HG02884 (cell line): ENCODE results near the gene IKZF4.
"Not testable (repeated sequence)": the region's sequence is repeated elsewhere in the genome, so short reads cannot be mapped to it uniquely, and the experiment has no call there.

Experiments
- ATAC-seq: cut with Tn5 transposase; IDR thresholded peaks from one replicate; pipeline ENCODE4 v1.9.1; 2021; ENCODE audit warnings: mild to moderate bottlenecking, moderate library complexity; ENCODE audit not compliant: unreplicated experiment

IKZF4 gene

DNA sequence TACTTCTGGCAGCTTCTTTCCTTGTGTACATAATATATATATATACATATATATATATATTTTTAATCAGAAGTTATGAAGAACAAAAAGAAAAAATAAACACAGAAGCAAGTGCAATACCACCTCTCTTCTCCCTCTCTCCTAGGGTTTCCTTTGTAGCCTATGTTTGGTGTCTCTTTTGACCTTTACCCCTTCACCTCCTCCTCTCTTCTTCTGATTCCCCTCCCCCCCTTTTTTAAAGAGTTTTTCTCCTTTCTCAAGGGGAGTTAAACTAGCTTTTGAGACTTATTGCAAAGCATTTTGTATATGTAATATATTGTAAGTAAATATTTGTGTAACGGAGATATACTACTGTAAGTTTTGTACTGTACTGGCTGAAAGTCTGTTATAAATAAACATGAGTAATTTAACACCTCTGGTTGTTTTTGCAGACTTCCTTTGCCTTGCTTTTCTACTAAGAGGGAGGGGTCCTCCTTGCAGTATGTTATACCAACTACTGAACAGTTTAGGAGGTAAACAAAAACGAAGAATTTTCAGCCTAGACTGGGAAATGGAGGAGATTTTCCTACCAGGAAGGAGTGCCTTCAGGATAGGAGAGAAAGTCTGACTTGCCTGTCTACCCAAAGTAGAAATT, 17.3 kb downstream of the IKZF4 start:
- no peak for ATAC-seq

DNA sequence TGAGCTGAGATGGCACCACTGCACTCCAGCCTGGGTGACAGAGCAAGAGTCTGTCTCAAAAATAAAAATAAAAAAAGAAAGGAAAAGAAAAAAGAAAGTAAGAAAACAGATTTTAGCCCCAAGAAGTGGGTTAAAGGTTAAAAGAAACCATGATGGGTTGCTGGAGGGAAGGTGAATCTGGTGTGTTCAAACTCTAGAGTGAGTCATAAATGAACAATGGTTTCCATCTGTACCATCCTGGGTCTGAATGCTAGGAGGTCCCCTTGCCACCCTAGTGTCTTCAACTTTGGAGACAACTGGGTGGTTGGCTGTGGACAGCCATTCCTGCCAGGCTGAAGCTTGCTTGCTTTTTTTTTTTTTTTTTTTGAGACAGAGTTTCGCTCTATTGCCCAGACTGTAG, 19.3 kb downstream of the IKZF4 start:
- no peak for ATAC-seq

DNA sequence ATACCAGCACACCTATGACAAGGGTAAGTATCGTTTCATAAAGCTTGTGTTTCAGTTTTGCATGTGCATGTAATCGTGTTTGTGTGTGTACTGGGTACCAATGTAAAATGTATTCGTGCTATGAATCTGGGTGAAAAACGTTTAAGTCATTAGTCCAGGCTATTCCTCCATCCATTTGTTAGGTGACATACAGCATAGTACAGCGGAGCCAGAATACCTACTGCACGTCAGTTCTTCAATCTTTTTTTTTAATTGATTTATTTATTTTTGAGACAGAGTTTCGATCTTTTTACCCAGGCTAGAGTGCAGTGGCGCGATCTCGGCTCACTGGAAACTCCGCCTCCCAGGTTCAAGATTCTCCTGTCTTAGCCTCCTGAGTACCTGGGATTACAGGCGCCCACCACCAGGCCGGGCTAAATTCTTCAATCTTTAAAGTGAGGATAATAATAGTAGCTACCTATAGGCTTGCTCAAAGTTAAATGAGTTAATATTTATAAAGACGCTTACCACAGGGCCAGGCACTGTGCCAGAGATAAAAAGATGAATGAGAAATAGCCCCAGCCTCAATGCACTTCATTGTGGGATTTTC, 20.2 kb downstream of the IKZF4 start:
- no peak for ATAC-seq

DNA sequence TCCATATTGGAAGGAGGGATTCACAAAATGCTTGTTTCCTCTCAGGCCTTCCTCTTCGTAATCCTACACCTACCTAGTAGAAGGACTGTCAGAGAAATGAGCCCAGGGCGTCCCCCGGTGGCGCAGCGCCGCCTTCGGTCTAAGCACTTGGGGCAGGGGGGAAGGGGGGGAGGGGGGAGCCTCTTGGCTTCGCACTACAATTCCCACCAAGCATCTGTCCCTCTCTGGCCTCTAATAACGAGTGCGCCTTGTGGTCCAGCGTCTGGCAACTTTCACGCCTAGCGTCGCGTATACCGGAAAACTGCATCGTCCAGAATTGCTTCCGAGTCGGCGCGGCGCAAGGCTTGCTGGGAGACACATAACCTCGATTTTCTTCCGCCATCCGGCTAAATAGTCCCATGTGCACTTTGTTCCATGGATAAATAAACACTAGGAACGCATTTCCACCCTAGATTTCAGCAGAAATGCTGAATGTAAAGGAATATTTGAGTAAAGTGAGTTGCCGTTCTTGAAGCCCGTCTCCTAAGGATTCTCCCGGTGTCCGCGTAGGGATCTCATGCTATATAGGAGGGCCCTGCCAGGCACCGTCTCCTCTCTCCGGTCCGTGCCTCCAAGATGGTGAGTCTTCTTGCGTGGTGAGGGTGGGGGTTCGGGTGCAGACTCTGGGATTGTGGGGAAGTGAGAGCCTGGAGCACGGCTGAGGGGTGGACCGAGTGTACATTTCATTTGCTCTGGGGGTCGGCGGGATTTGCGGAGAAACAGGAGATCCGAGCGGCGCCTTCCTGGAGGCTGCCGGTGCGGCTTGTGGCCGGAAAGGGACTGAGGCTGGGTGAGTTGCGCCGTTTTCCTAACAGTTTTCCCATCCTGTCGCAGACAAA, 20.9 kb downstream of the IKZF4 start, which contains the start of gene RPS26:
Gene RPS26 (plus strand): TSS at position 367 of the 878 bp plus-strand sequence. CDS start 249 bp downstream, at position 616.
- ATAC-seq: peak; percentile 87

DNA sequence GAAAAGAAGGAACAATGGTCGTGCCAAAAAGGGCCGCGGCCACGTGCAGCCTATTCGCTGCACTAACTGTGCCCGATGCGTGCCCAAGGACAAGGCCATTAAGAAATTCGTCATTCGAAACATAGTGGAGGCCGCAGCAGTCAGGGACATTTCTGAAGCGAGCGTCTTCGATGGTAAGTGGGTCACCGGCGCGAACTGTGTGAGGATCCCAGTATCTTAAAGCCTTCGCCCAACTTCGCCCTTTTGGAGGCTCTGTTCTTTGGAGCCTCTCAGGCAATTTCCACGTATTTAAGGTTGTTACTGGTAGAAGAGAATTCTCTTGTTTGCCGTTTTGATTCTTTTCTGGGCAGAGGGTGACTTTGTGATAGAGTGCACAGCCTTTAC, 21.6 kb downstream of the IKZF4 start:
- not testable (repeated sequence) for ATAC-seq

DNA sequence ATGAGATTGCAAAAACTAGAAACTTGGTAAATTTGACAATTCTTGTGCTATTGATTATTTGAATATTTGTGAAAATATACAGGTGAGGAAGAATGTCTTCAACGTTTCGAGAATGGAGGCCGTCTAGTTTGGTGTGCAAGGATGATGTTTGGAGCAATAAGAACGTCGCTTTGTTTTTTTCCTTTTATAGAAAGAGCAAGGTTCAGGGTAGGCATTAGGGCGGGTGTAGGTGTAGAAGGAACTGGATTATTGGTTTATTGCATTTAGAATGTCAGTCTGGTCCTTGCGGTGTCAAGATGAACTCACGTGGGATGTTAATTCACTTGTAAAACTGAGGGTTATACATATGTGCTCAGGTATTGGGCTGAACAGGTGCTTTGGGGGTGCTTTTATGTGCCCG, 22.0 kb downstream of the IKZF4 start:
- ATAC-seq: no peak

DNA sequence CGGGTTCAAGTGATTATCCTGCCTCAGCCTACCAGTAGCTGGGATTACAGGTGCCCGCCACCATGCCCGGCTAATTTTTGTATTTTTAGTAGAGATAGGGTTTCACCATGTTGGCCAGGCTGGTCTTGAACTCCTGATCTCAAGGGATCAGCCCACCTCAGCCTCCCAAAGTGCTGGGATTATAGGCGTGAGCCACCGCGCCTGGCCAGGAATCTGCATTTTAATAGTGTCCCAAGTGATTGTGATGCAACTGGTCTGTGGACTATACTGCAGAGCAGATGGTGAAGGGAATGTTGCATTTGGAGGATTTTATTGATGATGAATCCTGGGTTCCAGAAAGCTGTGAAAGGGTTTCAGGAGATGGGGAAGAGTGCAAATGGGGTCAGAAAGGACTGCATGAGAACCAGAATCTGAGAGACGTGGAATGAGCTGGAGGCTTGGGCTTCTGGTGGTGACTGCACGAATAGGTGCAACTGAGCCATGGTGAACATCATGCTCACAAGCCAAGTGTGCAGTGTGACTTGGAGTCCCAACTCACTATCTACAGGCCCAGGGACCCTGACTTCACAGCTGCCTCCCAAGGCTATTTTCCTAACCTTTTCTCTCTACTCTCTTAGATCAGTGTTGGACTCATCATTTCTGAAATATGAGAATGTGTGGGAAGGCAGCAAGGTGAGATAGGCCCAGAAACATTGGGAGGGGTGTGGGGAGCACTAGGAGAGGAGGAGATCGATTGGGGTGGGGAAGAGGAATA, 25.4 kb downstream of the IKZF4 start:
- no peak for ATAC-seq

DNA sequence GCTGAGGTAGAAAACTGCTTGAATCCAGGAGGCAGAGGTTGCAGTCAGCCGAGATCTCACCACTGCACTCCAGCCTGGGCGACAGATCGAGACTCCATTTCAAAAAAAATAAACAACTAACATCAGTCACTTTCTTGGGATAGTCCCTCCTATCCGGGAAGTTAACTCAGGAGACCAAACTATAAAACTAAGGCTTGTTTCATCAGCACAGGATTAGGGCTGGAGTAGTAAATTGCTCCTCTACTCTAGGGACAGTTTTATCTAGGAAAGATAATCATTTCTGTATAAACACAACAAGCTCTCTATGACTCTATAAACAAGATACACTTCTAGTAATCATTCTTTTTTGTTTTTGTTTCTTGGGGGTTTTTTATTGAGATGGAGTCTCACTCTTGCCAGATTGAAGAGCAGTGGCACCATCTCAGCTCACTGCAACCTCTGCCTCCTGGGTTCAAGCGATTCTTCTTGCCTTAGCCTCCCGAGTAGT, 32.6 kb downstream of the IKZF4 start:
- ATAC-seq: no peak

DNA sequence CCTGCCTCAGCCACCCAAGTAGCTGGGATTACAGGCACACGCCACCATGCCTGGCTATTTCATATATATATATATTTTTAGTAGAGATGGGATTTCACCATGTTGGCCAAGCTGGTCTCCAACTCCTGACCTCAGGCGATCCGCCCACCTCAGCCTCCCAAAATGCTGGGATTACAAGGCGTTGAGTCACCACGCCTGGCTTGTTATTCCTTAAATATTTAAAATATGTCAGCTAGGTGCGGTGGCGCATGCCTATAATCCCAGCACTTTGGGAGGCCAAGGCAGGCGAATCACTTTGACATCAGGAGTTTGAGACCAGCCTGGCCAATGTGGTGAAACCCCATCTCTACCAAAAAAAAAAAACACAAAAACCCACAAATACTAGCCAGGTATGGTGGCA, 39.1 kb downstream of the IKZF4 start:
- not testable (repeated sequence) for ATAC-seq

DNA sequence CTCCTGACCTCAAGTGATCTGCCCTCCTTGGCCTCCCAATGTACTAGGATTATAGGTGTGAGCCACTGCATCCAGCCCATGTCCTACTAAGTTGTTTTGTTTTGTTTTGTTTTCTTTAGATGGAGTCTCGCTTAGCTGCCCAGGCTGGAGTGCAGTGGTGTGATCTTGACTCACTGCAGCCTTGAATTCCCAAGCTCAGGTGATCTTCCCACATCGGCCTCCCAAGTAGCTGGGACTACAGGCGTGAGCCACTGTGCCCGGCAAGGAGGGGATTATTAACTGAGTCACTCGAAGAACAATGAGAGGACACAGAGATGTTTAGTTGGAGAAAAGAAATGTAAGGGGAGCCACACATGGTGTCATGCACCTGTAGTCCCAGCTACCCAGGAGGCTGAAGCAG, 41.1 kb downstream of the IKZF4 start:
- no peak for ATAC-seq

DNA sequence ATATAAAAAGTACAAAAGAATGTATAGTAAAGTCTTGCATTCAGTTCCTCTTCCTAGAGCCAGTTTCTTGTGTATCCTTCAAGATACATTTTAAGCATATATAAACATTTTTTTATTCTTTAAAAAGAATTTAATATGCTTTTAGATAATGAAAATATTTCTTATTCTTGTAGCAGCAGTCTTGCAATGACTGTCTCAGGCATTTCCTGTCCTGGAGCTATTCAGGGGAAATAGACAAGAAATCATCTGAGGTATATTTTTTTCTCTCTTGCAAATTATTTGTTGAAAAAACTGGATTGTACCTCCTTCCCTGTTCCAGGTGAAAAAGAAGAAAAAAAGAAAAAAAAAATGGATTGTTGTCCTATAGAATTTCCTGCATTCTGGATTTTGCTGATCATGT, 42.2 kb downstream of the IKZF4 start:
- no peak for ATAC-seq

DNA sequence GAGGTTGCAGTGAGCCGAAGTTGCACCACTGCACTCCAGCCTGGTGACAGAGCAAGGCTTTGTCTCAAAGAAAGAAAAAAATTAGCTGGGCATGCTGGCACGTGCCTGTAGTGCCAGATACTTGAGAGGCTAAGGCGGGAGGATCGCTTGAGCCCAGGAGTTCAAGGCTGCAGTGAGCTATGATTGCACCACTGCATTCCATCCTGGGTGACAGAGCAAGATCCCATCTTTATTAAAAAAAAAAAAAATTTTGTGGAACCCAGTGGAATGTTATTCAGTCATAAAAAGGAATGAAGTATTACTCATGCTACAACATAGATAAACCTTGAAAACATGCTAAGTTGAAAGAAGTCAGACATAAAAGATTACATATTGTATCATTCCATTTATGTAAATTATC, 50.8 kb downstream of the IKZF4 start:
- ATAC-seq: no peak

DNA sequence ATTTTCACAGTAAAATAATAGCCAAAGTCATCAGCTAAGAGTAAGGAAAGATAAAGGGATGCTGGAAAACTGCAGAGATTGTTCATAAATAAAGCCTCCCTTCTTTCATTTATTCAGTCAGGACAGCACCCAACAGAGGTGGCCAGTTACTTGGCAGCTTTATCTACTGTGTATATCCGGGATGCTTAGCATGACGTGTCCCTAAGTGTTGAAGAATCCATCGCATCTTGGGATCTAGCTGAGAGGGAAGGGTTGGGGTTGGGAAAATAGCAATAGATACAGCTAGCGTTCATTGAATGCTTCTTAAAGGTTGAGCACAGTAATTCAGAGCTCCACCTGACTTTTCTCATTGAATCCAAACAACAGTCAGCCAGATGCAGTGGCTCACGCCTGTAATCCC, 53.6 kb downstream of the IKZF4 start:
- ATAC-seq: no peak

DNA sequence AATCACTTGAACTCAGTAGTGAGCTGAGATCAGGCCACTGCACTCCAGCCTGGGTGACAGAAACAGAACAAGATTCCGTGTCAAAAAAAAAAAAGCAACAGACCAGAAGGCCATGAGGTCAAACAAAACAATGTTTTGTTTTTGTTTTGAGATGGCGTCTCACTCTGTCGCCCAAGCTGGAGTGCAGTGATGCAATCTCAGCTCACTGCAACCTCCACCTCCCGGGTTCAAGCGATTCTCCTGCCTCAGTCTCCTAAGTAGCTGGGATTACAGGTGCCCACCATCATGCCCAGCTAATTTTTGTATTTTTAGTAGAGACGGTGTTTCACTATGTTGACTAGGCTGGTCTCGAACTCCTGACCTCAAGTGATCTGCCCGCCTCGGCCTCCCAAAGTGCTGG, 57.1 kb downstream of the IKZF4 start:
- ATAC-seq: not testable (repeated sequence)

DNA sequence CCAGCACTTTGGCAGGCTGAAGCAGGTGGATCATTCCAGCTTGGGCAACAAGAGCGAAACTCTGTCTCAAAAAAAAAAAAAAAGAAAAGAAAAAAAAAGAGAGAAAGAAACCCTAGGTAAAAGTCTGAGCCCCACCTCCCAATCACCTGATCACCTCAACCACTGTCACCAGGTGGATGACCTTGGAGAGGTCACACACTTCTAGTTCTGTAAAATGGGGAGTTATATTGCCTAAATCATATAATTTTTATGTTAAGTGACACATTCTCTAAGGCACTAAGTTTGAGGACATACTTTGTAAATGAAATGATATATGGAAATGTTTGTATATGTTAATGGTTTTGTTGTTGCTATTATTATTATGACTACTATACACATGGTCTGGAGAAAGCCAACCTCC, 57.6 kb downstream of the IKZF4 start:
- no peak for ATAC-seq

DNA sequence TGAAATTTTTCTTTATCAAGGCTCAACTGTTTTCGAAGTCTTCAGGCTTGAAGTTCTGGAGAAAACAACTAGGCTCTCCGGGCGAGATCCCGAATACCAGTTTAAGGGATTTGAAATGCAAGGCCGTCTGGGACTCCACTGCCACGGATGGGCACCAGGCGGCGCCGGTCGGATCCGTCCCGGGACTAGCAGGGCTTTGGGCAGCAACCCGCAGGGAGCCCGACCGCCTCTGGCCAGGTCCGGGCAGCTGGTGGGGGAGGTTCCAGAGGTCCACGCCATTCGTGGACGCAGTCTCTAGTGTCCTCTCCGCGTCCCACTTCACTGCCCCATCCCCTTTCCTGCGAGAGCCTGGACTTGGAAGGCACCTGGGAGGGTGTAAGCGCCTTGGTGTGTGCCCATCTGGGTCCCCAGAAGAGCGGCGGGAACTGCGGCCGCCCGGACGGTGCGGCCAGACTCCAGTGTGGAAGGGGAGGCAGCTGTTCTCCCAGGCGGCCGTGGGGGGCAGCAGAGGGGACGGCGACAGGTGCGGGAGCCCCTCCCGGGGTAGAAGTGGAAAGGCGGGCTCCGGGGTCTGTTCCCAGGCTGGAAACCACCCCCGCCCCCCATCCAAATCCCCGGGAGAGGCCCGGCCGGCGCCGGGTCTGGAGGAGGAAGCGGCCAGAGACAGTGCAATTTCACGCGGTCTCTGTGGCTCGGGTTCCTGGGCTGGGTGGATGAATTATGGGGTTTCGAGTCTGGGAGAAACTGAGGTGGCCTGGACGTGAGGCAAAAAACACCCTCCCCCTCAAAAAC, 58.3 kb downstream of the IKZF4 start:
- ATAC-seq: peak; percentile 55

DNA sequence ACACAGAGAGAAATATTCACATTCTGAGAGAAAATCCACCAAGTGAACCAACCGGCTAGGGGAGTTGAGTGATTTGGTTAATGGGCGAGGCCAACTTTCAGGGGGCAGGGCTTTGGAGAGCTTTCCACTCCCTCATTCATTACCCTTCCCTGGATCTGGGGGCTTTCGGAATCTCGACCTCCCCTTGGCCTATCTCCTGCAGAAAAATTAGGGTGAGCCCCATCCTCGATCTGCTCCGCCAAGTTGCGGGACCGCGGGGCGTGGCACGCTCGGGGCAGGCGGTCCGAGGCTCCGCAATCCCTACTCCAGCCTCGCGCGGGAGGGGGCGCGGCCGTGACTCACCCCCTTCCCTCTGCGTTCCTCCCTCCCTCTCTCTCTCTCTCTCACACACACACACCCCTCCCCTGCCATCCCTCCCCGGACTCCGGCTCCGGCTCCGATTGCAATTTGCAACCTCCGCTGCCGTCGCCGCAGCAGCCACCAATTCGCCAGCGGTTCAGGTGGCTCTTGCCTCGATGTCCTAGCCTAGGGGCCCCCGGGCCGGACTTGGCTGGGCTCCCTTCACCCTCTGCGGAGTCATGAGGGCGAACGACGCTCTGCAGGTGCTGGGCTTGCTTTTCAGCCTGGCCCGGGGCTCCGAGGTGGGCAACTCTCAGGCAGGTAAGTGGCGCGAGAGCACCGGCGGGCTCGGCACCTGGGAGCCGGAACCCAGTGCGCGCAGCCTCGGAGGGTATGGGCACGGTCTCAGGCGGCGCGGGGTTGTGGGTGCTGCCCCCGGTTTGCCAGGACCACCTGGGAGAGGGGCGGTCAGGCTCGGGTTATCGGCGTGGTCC, 59.1 kb downstream of the IKZF4 start, which contains the start of gene ERBB3:
Gene ERBB3 (plus strand): TSS at position 443 of the 833 bp plus-strand sequence. CDS start 136 bp downstream, at position 579.
- ATAC-seq: no peak

DNA sequence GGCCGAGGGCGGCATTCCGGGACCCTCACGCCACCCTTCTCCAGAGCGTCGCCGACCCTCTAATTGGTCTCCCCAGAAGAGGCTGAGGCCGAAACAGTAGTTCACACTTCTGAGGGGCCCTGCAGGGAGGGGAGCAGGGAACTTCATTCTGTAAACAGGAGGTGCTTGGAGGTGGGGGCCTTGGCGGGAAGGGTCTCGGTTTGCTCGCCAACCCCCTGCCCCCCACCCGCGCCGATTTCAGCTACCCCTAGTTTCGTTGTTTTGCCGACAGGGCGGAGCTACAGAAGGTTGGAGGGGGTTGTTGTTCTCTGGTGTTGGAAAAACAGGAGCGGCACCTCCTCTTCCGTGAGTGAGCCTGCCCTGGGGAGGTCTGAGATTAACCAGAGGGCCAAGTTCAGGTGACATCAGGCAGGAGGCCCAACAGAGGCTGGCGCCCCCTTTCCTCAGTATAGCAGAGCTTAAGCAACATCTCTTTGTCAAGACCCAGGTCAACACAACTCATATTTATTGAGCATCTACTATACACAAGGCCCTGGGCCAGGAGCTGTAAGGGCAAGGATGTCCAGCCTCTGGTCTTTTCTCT, 59.8 kb downstream of the IKZF4 start:
- no peak for ATAC-seq
